Suprapubic skin (tissue), 3 donors: ENCODE data around the gene MCC.

ENCODE experiments used
- CTCF ChIP-seq, 2 donors: fragments of 200-600 bp in 1 of 2; fragments of 450-650 bp in 1 of 2; sonication (generic) in 1 of 2; IDR thresholded peaks; one replicate each; pipeline ENCODE4 v1.5.1; 2016 to 2019; ENCODE audit warnings: antibody characterized with exemption in 2 of 2, mild to moderate bottlenecking in 1 of 2, moderate library complexity in 1 of 2
- POLR2AphosphoS5 ChIP-seq, 3 donors: sonication (generic); formaldehyde crosslinking; IDR thresholded peaks; one replicate each; pipeline ENCODE4 v1.6.1; 2017; ENCODE audit warnings: antibody characterized with exemption in 3 of 3

DNA sequence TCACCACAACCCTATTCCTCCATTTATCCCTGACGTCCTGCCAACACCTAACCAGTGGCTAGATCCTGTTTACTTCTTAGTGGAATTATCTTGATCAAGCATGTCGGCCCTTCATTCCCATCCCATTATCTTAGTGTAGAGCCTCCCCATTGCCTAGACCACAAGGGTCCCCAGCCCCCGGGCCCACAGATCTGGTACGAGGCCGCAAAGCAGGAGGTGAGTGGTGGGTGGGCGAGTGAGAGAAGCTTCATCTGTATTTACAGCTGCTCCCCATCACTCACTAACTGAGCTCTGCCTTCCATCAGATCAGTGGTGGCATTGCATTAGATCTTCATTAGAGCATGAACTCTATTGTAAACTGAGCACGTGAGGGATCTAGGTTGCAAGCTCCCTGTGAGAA is 236.2 kb downstream of the MCC start:
- TF ChIP-seq POLR2AphosphoS5 (IDR thresholded peaks at IDR 0.05) = no peak
- no peak for TF ChIP-seq CTCF (IDR thresholded peaks at IDR 0.05)
